NCI-H1930 (cell line): ENCODE measurements around the gene TTC34.
"Not testable (repeated sequence)": the region's sequence is repeated elsewhere in the genome, so short reads cannot be mapped to it uniquely, and the experiment has no call there.

ENCODE experiments used
- DNase-seq, 2 experiments: peaks; one replicate each; lab custom pipeline; 2025; lab: John Stamatoyannopoulos, UW

TTC34 gene

DNA sequence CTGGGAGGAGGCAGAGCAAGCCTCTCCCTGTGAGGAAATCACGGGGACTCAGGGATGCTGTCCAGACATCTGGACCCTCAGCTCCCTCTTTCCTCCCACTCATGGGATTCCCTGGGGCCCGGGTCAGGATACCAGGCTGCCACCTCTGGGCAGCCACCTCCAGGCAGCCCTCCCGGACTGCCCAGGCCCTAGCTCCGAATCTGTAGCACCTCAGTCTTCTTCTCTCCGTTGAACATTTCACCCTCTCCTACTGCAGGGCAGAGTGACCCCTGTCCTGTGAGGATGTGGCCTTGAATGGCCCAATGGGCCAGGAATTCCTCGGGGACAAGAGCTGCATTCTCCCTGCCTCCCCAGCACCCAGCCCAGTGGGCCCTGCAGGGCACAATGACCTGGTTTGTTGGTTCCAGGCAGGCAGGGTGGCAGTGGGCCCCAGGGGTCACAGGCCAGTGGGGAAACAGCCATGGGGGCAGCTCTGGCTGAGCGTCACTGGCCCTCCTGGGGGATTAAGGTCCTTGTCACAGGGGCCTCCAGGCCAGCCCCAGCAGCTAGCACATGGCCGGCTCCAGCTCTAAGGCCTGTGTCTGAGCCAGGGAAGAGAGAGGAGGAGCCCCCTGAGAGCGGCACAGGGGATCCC lies 9.5 kb upstream of the TTC34 start:
- no peak for DNase-seq

- no peak for DNase-seq
Measured at GRCh38 chr1:2810281-2810680, 8.8 kb upstream of the TTC34 start.

GRCh38 chr1:2809656-2810055 lies 8.2 kb upstream of the TTC34 start:
- DNase-seq: no peak

DNA sequence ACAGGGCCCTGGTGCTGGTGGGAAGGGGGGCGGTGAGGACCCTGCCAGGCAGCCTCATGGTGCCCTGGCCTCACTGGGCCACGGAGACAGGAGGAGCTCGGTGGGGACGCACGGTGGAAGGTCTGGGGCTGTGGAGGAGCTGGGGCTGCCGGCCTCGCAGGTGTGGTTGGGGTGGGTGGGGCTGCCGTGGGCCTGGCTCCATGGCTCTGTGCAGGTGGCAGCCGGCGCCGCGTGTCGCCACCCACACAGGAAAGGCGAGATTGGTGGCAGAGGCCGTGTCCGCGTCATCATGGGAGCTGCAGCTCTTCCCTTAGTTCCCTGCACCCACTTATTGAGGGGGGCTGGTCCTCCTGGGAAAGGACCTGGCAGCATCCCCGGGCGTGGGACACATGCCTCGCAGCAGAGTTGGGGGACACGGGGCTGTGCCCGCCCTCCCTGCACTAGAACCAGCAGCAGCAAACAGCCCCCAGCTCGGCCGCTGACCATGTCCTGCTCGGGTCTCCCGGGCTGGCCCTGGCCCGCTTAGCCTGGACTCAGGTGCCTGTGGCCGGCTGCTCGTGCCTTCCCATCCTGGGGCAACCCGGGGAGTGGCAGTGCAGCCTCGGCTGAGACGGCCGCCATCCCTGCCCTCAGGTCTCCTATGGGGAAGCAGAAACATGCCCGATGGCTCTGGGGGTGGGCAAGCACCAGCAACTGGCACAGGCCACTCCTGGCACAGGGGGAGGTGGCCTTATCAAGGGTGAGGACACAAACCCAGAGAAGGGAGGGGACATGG lies 7.5 kb upstream of the TTC34 start:
- DNase-seq: no peak

- no peak for DNase-seq
Measured at GRCh38 chr1:2808386-2808705, 6.9 kb upstream of the TTC34 start.

GRCh38 chr1:2807678-2808385 lies 6.3 kb upstream of the TTC34 start:
- no peak for DNase-seq

GRCh38 chr1:2807036-2807435 lies 5.5 kb upstream of the TTC34 start:
- DNase-seq: no peak

DNA sequence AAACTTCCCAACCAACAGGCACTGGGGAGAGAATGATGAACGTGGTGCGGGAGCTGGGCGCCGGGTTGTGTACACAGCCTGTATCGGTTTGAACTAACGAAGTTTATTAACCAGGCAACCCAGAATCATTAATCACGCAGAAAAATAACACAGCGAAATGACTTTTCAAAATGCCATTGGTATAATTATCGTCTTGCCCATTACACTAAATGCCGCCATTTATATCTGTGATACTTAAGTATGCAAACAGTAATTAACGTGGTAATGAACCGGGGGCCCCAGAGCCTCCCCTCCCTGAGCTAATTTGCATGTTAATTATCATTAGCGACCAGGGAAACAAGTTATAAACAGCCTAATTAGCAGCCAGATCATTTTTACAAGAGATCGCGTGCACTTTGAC lies 5.1 kb upstream of the TTC34 start:
- DNase-seq: no peak

GRCh38 chr1:2805801-2806430 lies 4.4 kb upstream of the TTC34 start:
- DNase-seq: no peak

DNA sequence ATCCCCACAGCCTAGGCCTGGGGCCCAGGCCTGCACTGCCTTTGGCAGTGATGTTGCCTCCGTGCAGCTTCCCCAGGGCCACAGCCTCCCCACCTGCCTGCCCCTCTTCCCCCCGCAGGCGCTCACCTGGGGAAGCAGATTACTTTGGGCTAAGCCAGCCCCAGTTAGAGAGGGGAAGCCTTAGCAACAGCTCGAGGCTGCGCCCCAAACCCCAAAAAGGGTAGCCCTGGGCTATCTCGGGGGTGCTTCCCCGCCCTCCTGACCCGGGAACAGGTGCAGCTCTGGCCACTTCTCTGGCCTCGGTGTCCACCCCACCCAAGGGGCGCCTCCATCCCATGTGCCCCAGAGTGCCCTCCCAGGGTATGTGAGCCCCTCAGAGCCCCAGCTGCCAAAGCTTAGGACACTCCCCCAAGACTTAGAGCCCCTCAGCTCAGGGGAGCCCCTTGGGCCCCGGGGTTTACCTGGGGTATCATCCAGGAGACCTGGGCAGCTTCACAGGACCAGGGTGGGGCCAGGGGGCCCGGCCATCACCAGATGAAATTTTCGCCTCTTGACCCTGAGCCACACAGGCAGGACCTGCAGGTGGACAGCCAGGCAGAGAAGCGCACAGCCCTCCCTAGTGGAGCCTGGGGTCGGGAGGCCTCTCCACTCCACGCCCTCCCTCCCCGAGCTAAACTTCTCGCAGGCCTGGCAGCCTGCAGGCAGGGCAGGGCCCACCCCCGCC lies 3.3 kb upstream of the TTC34 start:
- no peak for DNase-seq

DNA sequence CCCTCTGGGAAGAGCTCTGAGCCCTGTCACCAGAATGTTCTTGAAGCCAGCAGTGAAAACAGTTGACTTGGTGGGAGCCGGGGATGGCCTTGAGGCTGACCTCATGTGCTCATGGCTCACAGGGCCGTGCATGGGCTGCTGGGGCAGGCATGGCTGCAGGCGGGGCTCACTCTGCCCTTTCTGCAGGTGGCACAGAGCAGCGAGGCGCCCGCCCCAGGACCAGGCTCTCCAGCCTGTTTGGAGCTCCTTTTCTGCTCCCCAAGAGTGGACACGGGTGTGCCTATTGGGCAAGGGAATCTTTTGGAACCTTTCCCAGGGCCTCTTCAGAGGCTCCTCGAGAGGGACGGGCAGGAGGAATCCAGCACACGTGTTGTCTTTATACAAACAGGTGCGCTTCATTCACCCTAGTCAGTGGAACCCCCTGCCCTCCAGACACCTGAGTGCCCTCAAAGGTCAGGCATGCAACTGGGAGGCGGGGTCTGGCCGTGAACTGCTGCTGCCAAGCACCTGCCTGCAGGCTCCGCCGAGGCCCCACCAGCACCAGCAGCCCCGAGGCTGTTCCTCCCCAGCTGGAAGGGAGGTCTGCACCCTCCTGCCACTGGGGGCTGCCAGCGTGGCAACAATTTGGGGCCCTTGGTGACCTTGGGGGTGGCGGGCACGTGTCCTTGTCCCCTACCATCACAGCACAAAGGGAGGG lies 2.6 kb upstream of the TTC34 start:
- DNase-seq: no peak

- DNase-seq: no peak
Measured at GRCh38 chr1:2803086-2803930, 1.8 kb upstream of the TTC34 start.

DNA sequence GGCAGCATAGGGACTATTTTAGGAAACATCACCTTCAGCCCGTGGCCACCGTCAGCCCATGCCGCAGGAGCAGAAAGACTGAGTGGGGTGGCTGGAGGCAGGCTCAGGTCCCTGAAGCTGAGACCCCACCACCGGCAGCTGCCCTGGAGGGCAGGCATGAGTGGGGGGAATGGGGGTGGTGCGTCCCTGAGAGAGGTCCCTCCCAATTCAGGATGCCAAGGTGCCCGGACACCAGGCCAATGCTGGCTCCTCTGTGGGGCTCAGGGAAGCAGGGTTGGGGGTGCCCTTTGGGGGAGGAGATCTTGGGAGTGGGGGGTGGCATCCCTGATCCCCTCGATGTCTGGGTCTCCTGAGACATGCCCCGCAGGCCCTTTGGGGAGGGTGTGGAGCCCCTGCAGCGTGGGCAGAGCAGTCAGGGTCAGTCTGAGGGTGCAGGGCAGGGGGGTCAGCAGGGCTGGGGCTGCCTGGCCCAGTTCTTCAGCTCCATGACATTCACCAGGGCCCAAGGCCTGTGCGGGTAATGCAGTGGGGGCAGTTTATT lies 998 bp upstream of the TTC34 start:
- DNase-seq: no peak

DNA sequence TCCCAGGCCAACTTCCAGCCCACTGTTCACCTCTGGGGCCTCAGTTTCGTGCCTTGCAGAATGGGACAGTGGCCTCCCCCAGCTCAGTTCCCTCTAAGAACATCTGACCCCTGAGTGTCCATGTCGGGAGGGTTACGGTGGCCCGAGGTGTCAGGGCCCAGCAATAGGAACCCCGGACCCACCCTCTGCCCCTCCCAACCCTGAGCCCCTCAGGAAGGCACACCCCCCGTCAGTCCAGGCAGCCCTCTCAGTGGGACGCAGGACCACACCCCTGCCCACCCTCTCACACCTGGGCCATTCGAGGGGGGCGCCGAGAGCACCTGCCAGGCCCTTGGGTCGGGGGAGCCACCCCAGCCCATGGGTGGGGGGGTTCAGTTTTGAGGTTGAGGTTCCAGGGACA lies 447 bp downstream of the TTC34 start:
- DNase-seq: no peak

GRCh38 chr1:2800664-2801045 lies 838 bp downstream of the TTC34 start:
- no peak for DNase-seq

- DNase-seq: no peak
Measured at GRCh38 chr1:2799811-2800663, 1.5 kb downstream of the TTC34 start.

GRCh38 chr1:2798958-2799357 lies 2.5 kb downstream of the TTC34 start:
- DNase-seq: not testable (repeated sequence)

GRCh38 chr1:2797741-2798016 lies 3.8 kb downstream of the TTC34 start:
- DNase-seq: no peak

- no peak for DNase-seq
Measured at GRCh38 chr1:2796890-2797740, 4.4 kb downstream of the TTC34 start.
